ENCODE results near the gene PLA2G6.
A peak's percentile ranks its signal among the peaks of the same experiment; 100 is the strongest.

The PLA2G6 gene

DNA sequence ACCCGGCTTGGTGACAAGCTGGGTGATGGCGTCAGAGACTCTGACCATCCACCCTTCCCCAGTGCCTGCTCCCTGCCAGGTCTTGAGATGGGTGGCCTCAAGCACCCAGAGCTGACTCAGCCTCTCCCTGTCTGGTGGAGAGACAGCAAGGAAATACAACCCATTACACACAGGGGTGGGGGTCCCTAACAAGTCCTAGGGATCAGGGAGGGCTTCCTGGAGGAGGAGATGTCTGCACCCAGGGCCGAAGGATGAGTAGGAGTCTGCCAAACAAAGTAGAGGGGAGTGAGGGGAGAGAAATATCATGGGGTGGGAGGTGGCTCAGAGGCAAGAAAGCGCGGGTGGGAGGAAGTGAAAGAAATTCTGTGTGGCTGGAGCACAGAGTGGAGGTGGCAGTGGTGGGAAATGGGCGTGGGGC lies 26.9 kb upstream of the PLA2G6 start:
- Histone ChIP-seq H3K4me1 (peaks cover 8 to 35% (median 27%) of the 10 kb centered on the region in 4 donors), H3K27ac (no peak overlapping the region), H3K27me3 (no peaks in the 10 kb centered on the region), H3K36me3 (peaks cover 0 to 5% (median 0%) of the 10 kb centered on the region in 3 donors), H3K4me3 (no peak overlapping the region), H3K9me3 (no peaks in the 10 kb centered on the region)
- TF ChIP-seq CTCF (IDR thresholded peaks at IDR 0.05): no peak
- intact Hi-C loops (cut with DNase I; ENCODE audit: low total_unique reads): loop anchor here (10.0 kb wide), 1 partner anchor 106 kb away; the partner anchor contains the start of gene CSNK1E
- no peak for DNase-seq

DNA sequence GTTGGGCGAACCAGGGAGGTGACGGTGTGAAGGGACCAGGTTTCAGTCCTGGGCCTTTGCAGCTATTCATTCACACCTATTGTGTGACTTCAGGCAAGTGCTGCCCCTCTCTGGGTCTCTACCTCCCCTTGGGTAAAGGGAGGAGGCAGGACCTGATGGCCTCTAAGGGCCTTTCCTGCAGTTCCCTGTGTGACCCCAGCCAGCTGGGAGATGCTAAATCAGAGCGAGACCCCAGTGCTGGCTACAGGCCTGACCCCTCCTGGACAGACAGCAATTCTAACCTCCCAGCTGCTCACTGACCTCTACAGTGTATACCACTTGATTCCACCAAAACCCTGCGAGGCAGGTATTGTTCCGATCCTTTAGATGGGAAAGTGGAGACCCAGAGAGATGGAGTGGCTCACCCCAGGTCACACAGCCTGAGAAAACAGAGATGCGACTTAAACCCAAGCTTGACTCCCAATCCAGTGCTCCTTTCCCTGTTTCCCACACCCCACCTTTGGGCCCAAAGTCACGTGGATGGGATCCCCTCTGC lies 26.3 kb upstream of the PLA2G6 start:
- DNase-seq: no peak
- H3K4me1 ChIP-seq: peaks cover 8 to 36% (median 31%) of the 10 kb centered on the region in 4 donors
- H3K9me3 ChIP-seq: no peaks in the 10 kb centered on the region
- intact Hi-C loops (cut with DNase I; ENCODE audit: low total_unique reads): loop anchor here (10.0 kb wide), 1 partner anchor 107 kb away; the partner anchor contains the start of gene CSNK1E
- peaks cover 0 to 5% (median 0%) of the 10 kb centered on the region in 3 donors for H3K36me3 ChIP-seq
- no peak overlapping the region for H3K27ac ChIP-seq
- no peak for TF ChIP-seq CTCF (IDR thresholded peaks at IDR 0.05)
- H3K4me3 ChIP-seq: no peak overlapping the region
- H3K27me3 ChIP-seq: no peaks in the 10 kb centered on the region

- intact Hi-C loops (cut with DNase I; ENCODE audit: low total_unique reads): loop anchor here (10.0 kb wide), 1 partner anchor 109 kb away; the partner anchor contains the start of gene CSNK1E
- peaks cover 8 to 37% (median 33%) of the 10 kb centered on the region in 4 donors for H3K4me1 ChIP-seq
- H3K27me3 ChIP-seq: no peaks in the 10 kb centered on the region
- H3K27ac ChIP-seq: peak overlapping the region; percentile 96 to 100
- H3K4me3 ChIP-seq: peak overlapping the region; percentile 18 to 24
- DNase-seq: peak; percentile 93 to 97
- no peak for TF ChIP-seq CTCF (IDR thresholded peaks at IDR 0.05)
- H3K36me3 ChIP-seq: peaks cover 0 to 5% (median 0%) of the 10 kb centered on the region in 3 donors
- no peaks in the 10 kb centered on the region for H3K9me3 ChIP-seq
Observed at GRCh38 chr22:38205261-38206128, 23.9 kb upstream of the PLA2G6 start.

DNA sequence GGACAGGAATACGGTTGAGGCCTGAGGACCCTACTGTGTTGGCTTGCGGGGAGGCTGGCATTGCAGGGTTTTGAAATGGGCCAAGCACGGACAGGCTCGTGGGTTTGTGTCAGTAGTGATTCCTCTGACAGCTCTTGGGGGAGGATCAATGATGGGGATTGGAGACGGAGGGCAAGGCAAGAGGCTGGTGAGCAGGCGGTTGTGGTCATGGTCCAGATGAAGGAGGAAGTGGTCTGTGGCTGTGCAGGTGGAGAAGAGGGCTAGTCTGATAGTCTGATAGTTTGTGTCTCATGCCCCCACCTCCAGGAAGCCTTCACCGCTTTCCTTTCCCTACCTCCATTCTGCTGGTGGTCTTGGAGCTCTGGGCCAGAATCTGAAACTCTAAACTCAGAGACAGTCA lies 23.2 kb upstream of the PLA2G6 start:
- H3K27ac ChIP-seq: peak overlapping the region; percentile 96 to 100
- intact Hi-C loops (cut with DNase I; ENCODE audit: low total_unique reads): loop anchor here (5.0 to 10.0 kb wide), 2 partner anchors 43 to 110 kb away; partner anchors contain the start of gene CSNK1E

More for the DNA sequence above, 23.2 kb upstream of the PLA2G6 start:
- Histone ChIP-seq H3K27me3 (no peaks in the 10 kb centered on the region), H3K9me3 (no peaks in the 10 kb centered on the region), H3K36me3 (peaks cover 0 to 5% (median 0%) of the 10 kb centered on the region in 3 donors), H3K4me3 (peak overlapping the region; percentile 18 to 66), H3K4me1 (peaks cover 8 to 37% (median 33%) of the 10 kb centered on the region in 4 donors)
- no peak for DNase-seq
- TF ChIP-seq CTCF (IDR thresholded peaks at IDR 0.05): no peak
